HEK293 (cell line): Measurements from ENCODE around the gene S1PR1.
A peak's percentile ranks its signal among the peaks of the same experiment; 100 is the strongest.

Experiments
- GFI1B ChIP-seq: fragments of 450-650 bp; formaldehyde crosslinking; IDR thresholded peaks from 2 replicates; pipeline ENCODE4 v1.5.1; 2016; ENCODE audit warnings: missing biosample characterization, missing genetic modification characterization
- GLI2 ChIP-seq: fragments of 450-650 bp; formaldehyde crosslinking; IDR thresholded peaks from 2 replicates; pipeline ENCODE4; 2017; ENCODE audit warnings: missing biosample characterization, missing genetic modification characterization, low read depth, borderline replicate concordance
- GLIS1 ChIP-seq: fragments of 450-650 bp; formaldehyde crosslinking; IDR thresholded peaks from 2 replicates; pipeline ENCODE4 v1.5.1; 2016; ENCODE audit warnings: missing biosample characterization, missing genetic modification characterization
- HOXC10 ChIP-seq: sonication (generic); formaldehyde crosslinking; IDR thresholded peaks from 2 replicates; pipeline ENCODE4 v1.8.1; 2023; ENCODE audit warnings: mild to moderate bottlenecking, missing genetic modification reagents
- KLF9 ChIP-seq: fragments of 450-650 bp; formaldehyde crosslinking; IDR thresholded peaks from 2 replicates; pipeline ENCODE4 v1.5.1; 2016; ENCODE audit warnings: missing biosample characterization, missing genetic modification characterization, low read depth
- REPIN1 ChIP-seq: fragments of 450-650 bp; formaldehyde crosslinking; IDR thresholded peaks from 2 replicates; pipeline ENCODE4 v1.5.1; 2017; ENCODE audit warnings: missing biosample characterization, missing genetic modification characterization, low read depth
- SALL2 ChIP-seq: fragments of 450-650 bp; formaldehyde crosslinking; IDR thresholded peaks from 2 replicates; pipeline ENCODE4 v1.5.0; 2017; ENCODE audit warnings: missing biosample characterization, mild to moderate bottlenecking, missing genetic modification characterization, borderline replicate concordance
- ZNF132 ChIP-seq: fragments of 450-650 bp; formaldehyde crosslinking; IDR thresholded peaks from 2 replicates; pipeline ENCODE4 v1.5.1; 2017; ENCODE audit warnings: missing biosample characterization, missing genetic modification characterization, borderline replicate concordance
- ZNF138 ChIP-seq: fragments of 450-650 bp; formaldehyde crosslinking; IDR thresholded peaks from 2 replicates; pipeline ENCODE4 v1.5.1; 2016; ENCODE audit warnings: missing biosample characterization, missing genetic modification characterization, borderline replicate concordance
- ZNF184 ChIP-seq: fragments of 450-650 bp; IDR thresholded peaks from 2 replicates; pipeline ENCODE4 v1.5.1; 2018; ENCODE audit warnings: missing biosample characterization, mild to moderate bottlenecking, missing genetic modification characterization
- ZNF211 ChIP-seq: fragments of 450-650 bp; formaldehyde crosslinking; IDR thresholded peaks from 2 replicates; pipeline ENCODE4 v1.5.1; 2016; ENCODE audit warnings: low read depth, missing biosample characterization, missing genetic modification characterization
- ZNF221 ChIP-seq: fragments of 450-650 bp; formaldehyde crosslinking; IDR thresholded peaks from 2 replicates; pipeline ENCODE4 v1.5.1; 2017; ENCODE audit warnings: missing biosample characterization, missing genetic modification characterization, borderline replicate concordance
- ZNF223 ChIP-seq: fragments of 450-650 bp; formaldehyde crosslinking; IDR thresholded peaks from 2 replicates; pipeline ENCODE4 v1.5.1; 2016; ENCODE audit warnings: missing biosample characterization, missing genetic modification characterization
- ZNF473 ChIP-seq: fragments of 450-650 bp; formaldehyde crosslinking; IDR thresholded peaks from 2 replicates; pipeline ENCODE4 v1.5.1; 2017; ENCODE audit warnings: missing biosample characterization, missing genetic modification characterization
- ZNF548 ChIP-seq: fragments of 450-650 bp; formaldehyde crosslinking; IDR thresholded peaks from 2 replicates; pipeline ENCODE4 v1.5.1; 2016; ENCODE audit warnings: missing biosample characterization, missing genetic modification characterization
- ZNF585B ChIP-seq: fragments of 450-650 bp; formaldehyde crosslinking; IDR thresholded peaks from 2 replicates; pipeline ENCODE4 v1.5.1; 2016; ENCODE audit warnings: missing biosample characterization, missing genetic modification characterization
- ZNF610 ChIP-seq: fragments of 450-650 bp; formaldehyde crosslinking; IDR thresholded peaks from 2 replicates; pipeline ENCODE4 v1.5.1; 2016; ENCODE audit warnings: missing biosample characterization, missing genetic modification characterization, borderline replicate concordance
- ZNF677 ChIP-seq: fragments of 450-650 bp; IDR thresholded peaks from 2 replicates; pipeline ENCODE4 v1.5.0; 2018; ENCODE audit warnings: missing biosample characterization, mild to moderate bottlenecking, missing genetic modification characterization, moderate library complexity
- ZNF701 ChIP-seq: fragments of 450-650 bp; formaldehyde crosslinking; IDR thresholded peaks from 2 replicates; pipeline ENCODE4 v1.5.1; 2016; ENCODE audit warnings: missing biosample characterization, missing genetic modification characterization
- ZNF747 ChIP-seq: fragments of 450-650 bp; formaldehyde crosslinking; IDR thresholded peaks from 2 replicates; pipeline ENCODE4 v1.5.1; 2016; ENCODE audit warnings: missing biosample characterization, missing genetic modification characterization
- ZNF776 ChIP-seq: fragments of 450-650 bp; formaldehyde crosslinking; IDR thresholded peaks from 2 replicates; pipeline ENCODE4 v1.5.0; 2017; ENCODE audit warnings: missing biosample characterization, missing genetic modification characterization, borderline replicate concordance
- ZNF777 ChIP-seq: fragments of 450-650 bp; formaldehyde crosslinking; IDR thresholded peaks from 2 replicates; pipeline ENCODE4 v1.5.1; 2017; ENCODE audit warnings: missing biosample characterization, missing genetic modification characterization, borderline replicate concordance
- TF ChIP-seq, protein P1 (sequence below): fragments of 450-650 bp; formaldehyde crosslinking; IDR thresholded peaks from 2 replicates; pipeline ENCODE4 v1.5.1; 2016; ENCODE audit warnings: missing biosample characterization, missing genetic modification characterization
- TF ChIP-seq, protein P2 (sequence below): sonication (generic); formaldehyde crosslinking; IDR thresholded peaks from 2 replicates; pipeline ENCODE4 v1.8.1; 2022; ENCODE audit warnings: mild to moderate bottlenecking, moderate library complexity, missing genetic modification reagents
- TF ChIP-seq, protein P3 (sequence below): fragments of 450-650 bp; IDR thresholded peaks from 2 replicates; pipeline ENCODE4 v1.5.1; 2018; ENCODE audit warnings: missing biosample characterization, mild to moderate bottlenecking, missing genetic modification characterization
- TF ChIP-seq, protein P4 (sequence below): fragments of 450-650 bp; formaldehyde crosslinking; IDR thresholded peaks from 2 replicates; pipeline ENCODE4 v1.5.1; 2016; ENCODE audit warnings: missing biosample characterization, missing genetic modification characterization, low read depth
- TF ChIP-seq, protein P5 (sequence below): fragments of 450-650 bp; formaldehyde crosslinking; IDR thresholded peaks from 2 replicates; pipeline ENCODE4 v1.5.1; 2017; ENCODE audit warnings: missing biosample characterization, mild to moderate bottlenecking, missing genetic modification characterization, moderate library complexity
- TF ChIP-seq, protein P6 (sequence below): IDR thresholded peaks from 2 replicates; pipeline ENCODE4 v1.6.1; 2011; ENCODE audit warnings: mild to moderate bottlenecking, low read depth, low read length, borderline replicate concordance

S1PR1 gene

DNA sequence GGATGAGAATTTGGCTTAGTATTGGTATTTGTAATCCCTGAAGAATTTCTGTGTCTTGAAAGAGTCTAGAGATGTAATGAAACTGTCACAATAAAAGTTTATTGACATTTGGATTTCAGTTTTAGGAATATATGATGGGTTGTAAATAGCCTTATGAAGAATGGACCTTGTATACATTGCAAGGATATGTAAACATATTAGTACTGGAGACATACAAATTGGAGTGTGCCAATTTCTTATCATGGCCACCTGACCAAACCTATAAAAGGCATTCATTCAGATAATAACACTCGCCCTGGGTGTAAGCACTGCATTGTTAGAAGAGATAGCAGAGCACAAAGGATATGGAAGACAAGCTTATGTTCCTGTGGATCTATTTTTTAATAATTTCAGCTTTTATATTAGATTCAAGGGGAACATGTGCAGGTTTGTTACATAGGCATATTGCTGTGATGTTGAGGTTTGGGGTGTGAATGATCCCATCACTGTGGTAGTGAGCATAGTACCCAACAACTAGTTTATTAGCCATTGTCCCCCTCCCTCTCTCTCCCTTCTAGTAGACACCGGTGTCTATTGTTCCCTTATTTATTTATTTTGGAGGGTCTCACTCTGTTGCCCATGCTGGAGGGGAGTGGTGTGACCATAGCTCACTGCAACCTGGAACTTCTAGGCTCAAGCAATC, 8.6 kb downstream of the S1PR1 start (continued):
- no peak for TF ChIP-seq ZNF677 (tag by site-specific recombination)
- TF ChIP-seq ZNF701 = no peak
- TF ChIP-seq, protein P1, sequence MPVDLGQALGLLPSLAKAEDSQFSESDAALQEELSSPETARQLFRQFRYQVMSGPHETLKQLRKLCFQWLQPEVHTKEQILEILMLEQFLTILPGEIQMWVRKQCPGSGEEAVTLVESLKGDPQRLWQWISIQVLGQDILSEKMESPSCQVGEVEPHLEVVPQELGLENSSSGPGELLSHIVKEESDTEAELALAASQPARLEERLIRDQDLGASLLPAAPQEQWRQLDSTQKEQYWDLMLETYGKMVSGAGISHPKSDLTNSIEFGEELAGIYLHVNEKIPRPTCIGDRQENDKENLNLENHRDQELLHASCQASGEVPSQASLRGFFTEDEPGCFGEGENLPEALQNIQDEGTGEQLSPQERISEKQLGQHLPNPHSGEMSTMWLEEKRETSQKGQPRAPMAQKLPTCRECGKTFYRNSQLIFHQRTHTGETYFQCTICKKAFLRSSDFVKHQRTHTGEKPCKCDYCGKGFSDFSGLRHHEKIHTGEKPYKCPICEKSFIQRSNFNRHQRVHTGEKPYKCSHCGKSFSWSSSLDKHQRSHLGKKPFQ (tag by site-specific recombination) = peak; percentile 78
- no peak for TF ChIP-seq ZNF184 (tag by site-specific recombination)
- no peak for TF ChIP-seq ZNF747 (tag by site-specific recombination)
- TF ChIP-seq ZNF221 (tag by site-specific recombination) = no peak
- no peak for TF ChIP-seq ZNF777 (tag by site-specific recombination)
- TF ChIP-seq GLI2 (tag by site-specific recombination) = no peak
- no peak for TF ChIP-seq ZNF132 (tag by site-specific recombination)
- TF ChIP-seq ZNF548 (tag by site-specific recombination) = no peak
- TF ChIP-seq, protein P2, sequence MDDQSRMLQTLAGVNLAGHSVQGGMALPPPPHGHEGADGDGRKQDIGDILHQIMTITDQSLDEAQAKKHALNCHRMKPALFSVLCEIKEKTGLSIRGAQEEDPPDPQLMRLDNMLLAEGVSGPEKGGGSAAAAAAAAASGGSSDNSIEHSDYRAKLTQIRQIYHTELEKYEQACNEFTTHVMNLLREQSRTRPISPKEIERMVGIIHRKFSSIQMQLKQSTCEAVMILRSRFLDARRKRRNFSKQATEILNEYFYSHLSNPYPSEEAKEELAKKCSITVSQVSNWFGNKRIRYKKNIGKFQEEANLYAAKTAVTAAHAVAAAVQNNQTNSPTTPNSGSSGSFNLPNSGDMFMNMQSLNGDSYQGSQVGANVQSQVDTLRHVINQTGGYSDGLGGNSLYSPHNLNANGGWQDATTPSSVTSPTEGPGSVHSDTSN (CRISPR knock-in tag) = no peak
- TF ChIP-seq ZNF138 (tag by site-specific recombination) = no peak
- TF ChIP-seq, protein P3, sequence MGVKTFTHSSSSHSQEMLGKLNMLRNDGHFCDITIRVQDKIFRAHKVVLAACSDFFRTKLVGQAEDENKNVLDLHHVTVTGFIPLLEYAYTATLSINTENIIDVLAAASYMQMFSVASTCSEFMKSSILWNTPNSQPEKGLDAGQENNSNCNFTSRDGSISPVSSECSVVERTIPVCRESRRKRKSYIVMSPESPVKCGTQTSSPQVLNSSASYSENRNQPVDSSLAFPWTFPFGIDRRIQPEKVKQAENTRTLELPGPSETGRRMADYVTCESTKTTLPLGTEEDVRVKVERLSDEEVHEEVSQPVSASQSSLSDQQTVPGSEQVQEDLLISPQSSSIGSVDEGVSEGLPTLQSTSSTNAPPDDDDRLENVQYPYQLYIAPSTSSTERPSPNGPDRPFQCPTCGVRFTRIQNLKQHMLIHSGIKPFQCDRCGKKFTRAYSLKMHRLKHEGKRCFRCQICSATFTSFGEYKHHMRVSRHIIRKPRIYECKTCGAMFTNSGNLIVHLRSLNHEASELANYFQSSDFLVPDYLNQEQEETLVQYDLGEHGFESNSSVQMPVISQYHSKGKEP = 0 out of 2 replicates have a peak, but pooled peaks have one; percentile 31
- no peak for TF ChIP-seq GFI1B (tag by site-specific recombination)
- TF ChIP-seq HOXC10 (CRISPR knock-in tag) = no peak
- TF ChIP-seq ZNF473 (tag by site-specific recombination) = no peak
- no peak for TF ChIP-seq KLF9 (tag by site-specific recombination)
- TF ChIP-seq, protein P4, sequence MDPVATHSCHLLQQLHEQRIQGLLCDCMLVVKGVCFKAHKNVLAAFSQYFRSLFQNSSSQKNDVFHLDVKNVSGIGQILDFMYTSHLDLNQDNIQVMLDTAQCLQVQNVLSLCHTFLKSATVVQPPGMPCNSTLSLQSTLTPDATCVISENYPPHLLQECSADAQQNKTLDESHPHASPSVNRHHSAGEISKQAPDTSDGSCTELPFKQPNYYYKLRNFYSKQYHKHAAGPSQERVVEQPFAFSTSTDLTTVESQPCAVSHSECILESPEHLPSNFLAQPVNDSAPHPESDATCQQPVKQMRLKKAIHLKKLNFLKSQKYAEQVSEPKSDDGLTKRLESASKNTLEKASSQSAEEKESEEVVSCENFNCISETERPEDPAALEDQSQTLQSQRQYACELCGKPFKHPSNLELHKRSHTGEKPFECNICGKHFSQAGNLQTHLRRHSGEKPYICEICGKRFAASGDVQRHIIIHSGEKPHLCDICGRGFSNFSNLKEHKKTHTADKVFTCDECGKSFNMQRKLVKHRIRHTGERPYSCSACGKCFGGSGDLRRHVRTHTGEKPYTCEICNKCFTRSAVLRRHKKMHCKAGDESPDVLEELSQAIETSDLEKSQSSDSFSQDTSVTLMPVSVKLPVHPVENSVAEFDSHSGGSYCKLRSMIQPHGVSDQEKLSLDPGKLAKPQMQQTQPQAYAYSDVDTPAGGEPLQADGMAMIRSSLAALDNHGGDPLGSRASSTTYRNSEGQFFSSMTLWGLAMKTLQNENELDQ (tag by site-specific recombination) = no peak
- no peak for TF ChIP-seq ZNF211 (tag by site-specific recombination)
- no peak for TF ChIP-seq ZNF223 (tag by site-specific recombination)
- no peak for TF ChIP-seq REPIN1 (tag by site-specific recombination)
- 0 out of 2 replicates have a peak, but pooled peaks have one; percentile 12 for TF ChIP-seq ZNF610 (tag by site-specific recombination)
- TF ChIP-seq ZNF776 (tag by site-specific recombination) = no peak
- no peak for TF ChIP-seq ZNF585B
- TF ChIP-seq, protein P5, sequence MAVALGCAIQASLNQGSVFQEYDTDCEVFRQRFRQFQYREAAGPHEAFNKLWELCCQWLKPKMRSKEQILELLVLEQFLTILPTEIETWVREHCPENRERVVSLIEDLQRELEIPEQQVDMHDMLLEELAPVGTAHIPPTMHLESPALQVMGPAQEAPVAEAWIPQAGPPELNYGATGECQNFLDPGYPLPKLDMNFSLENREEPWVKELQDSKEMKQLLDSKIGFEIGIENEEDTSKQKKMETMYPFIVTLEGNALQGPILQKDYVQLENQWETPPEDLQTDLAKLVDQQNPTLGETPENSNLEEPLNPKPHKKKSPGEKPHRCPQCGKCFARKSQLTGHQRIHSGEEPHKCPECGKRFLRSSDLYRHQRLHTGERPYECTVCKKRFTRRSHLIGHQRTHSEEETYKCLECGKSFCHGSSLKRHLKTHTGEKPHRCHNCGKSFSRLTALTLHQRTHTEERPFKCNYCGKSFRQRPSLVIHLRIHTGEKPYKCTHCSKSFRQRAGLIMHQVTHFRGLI = no peak
- no peak for TF ChIP-seq GLIS1 (tag by site-specific recombination)
- TF ChIP-seq SALL2 (tag by site-specific recombination) = no peak
- TF ChIP-seq, protein P6, sequence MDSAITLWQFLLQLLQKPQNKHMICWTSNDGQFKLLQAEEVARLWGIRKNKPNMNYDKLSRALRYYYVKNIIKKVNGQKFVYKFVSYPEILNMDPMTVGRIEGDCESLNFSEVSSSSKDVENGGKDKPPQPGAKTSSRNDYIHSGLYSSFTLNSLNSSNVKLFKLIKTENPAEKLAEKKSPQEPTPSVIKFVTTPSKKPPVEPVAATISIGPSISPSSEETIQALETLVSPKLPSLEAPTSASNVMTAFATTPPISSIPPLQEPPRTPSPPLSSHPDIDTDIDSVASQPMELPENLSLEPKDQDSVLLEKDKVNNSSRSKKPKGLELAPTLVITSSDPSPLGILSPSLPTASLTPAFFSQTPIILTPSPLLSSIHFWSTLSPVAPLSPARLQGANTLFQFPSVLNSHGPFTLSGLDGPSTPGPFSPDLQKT = no peak
